HG03571 (cell line): ENCODE data around the gene RHOXF2.
"Not testable (repeated sequence)": the region's sequence is repeated elsewhere in the genome, so short reads cannot be mapped to it uniquely, and the experiment has no call there.

Source experiments
- ATAC-seq: cut with Tn5 transposase; IDR thresholded peaks from one replicate; pipeline ENCODE4 v1.9.1; 2021; ENCODE audit not compliant: unreplicated experiment

RHOXF2 gene

GRCh38 chrX:120158313-120158712 is at the start of gene RHOXF2:
RHOXF2 (plus strand) TSS chrX:120158613; CDS start chrX:120158751, 138 bp downstream.
- not testable (repeated sequence) for ATAC-seq

- no peak for ATAC-seq
Observed at GRCh38 chrX:120109378-120109777, 49.0 kb upstream of the RHOXF2 start.

- no peak for ATAC-seq
Observed at GRCh38 chrX:120111611-120112010, 46.8 kb upstream of the RHOXF2 start.

GRCh38 chrX:120115438-120115963 is 42.9 kb upstream of the RHOXF2 start, which contains the start of gene RHOXF1:
RHOXF1 (minus strand) TSS chrX:120115913; CDS start chrX:120115862, 51 bp downstream.
- no peak for ATAC-seq

- no peak for ATAC-seq
Observed at GRCh38 chrX:120120223-120120622, 38.2 kb upstream of the RHOXF2 start.

GRCh38 chrX:120125444-120125843 is 33.0 kb upstream of the RHOXF2 start:
- ATAC-seq: no peak

GRCh38 chrX:120128306-120128846 is 30.0 kb upstream of the RHOXF2 start:
- not testable (repeated sequence) for ATAC-seq

GRCh38 chrX:120136128-120136527 is 22.3 kb upstream of the RHOXF2 start:
- no peak for ATAC-seq

- ATAC-seq: no peak
Observed at GRCh38 chrX:120136840-120137239, 21.6 kb upstream of the RHOXF2 start.

GRCh38 chrX:120137439-120137838 is 21.0 kb upstream of the RHOXF2 start:
- no peak for ATAC-seq

GRCh38 chrX:120140293-120140981 is 18.0 kb upstream of the RHOXF2 start:
- no peak for ATAC-seq

- no peak for ATAC-seq
Observed at GRCh38 chrX:120144178-120144844, 14.1 kb upstream of the RHOXF2 start.

- ATAC-seq: no peak
Observed at GRCh38 chrX:120145295-120145925, 13.0 kb upstream of the RHOXF2 start.

GRCh38 chrX:120146323-120146722 is 12.1 kb upstream of the RHOXF2 start:
- ATAC-seq: not testable (repeated sequence)

- no peak for ATAC-seq
Observed at GRCh38 chrX:120147537-120147936, 10.9 kb upstream of the RHOXF2 start.

GRCh38 chrX:120150109-120150744 is 8.2 kb upstream of the RHOXF2 start:
- not testable (repeated sequence) for ATAC-seq

GRCh38 chrX:120159086-120159485 is 673 bp downstream of the RHOXF2 start:
- not testable (repeated sequence) for ATAC-seq

GRCh38 chrX:120193254-120193653 is 34.8 kb downstream of the RHOXF2 start:
- not testable (repeated sequence) for ATAC-seq

GRCh38 chrX:120193720-120194119 is 35.3 kb downstream of the RHOXF2 start:
- not testable (repeated sequence) for ATAC-seq

- not testable (repeated sequence) for ATAC-seq
Observed at GRCh38 chrX:120195786-120196185, 37.4 kb downstream of the RHOXF2 start.
